Measurements from ENCODE around the gene NPNT. TPM values are rescaled to one million over a fixed set of nuclear protein-coding genes. Genes with fewer than 3 reads are reported as not detected.

Gene NPNT
- total RNA-seq, 3 donors from 2014 or later, result 1.4 to 26.8 (median 11.1) TPM

DNA sequence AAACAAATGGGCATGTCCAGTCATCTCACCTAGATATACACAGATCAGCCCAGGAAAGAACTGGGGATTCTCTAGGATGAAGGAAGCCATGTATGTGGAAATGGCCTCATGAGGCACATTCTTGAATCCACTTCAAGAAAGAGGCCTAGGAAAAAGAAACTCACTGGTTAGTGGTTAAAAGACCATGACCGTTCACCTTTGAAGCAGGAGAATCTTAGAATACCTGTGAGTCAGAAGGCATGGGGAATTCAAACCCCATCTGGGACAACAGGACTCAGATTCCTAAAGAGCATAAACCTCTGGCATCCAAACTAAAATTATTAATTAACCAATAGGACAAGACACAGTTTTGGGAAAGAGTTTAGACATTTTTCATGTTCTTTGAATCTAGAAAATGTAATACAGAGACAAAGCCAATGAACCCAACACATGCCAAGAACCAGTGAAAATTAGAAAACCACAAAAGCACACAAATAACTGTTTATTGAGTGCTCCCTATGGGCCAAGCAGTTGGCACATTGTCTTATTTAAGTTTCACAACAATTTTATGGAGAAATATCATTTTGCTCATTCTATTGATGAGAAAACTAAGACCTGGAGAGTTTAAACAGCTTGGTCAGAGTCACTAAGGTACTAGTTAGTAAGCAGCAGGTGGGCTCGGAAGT, 97.5 kb downstream of the NPNT start:
- intact Hi-C loops (cut with DNase I; ENCODE audit: low total_unique reads), result no loop called here
- H3K4me3 ChIP-seq, result no peak overlapping the region
- no peaks in the 10 kb centered on the region for H3K9me3 ChIP-seq
- peaks cover 0 to 7% of the 10 kb centered on the region in 2 donors for H3K4me1 ChIP-seq
- TF ChIP-seq POLR2AphosphoS5 (IDR thresholded peaks at IDR 0.05), result no peak
- no peak for TF ChIP-seq POLR2A (IDR thresholded peaks at IDR 0.05)
- TF ChIP-seq, protein P1, sequence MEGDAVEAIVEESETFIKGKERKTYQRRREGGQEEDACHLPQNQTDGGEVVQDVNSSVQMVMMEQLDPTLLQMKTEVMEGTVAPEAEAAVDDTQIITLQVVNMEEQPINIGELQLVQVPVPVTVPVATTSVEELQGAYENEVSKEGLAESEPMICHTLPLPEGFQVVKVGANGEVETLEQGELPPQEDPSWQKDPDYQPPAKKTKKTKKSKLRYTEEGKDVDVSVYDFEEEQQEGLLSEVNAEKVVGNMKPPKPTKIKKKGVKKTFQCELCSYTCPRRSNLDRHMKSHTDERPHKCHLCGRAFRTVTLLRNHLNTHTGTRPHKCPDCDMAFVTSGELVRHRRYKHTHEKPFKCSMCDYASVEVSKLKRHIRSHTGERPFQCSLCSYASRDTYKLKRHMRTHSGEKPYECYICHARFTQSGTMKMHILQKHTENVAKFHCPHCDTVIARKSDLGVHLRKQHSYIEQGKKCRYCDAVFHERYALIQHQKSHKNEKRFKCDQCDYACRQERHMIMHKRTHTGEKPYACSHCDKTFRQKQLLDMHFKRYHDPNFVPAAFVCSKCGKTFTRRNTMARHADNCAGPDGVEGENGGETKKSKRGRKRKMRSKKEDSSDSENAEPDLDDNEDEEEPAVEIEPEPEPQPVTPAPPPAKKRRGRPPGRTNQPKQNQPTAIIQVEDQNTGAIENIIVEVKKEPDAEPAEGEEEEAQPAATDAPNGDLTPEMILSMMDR (IDR thresholded peaks at IDR 0.05), result no peak
- H3K36me3 ChIP-seq, result no peaks in the 10 kb centered on the region
- no peak overlapping the region for H3K27ac ChIP-seq
- no peaks in the 10 kb centered on the region for H3K27me3 ChIP-seq
- no peak for DNase-seq (ENCODE audit: low spot score in 2 of 2)

DNA sequence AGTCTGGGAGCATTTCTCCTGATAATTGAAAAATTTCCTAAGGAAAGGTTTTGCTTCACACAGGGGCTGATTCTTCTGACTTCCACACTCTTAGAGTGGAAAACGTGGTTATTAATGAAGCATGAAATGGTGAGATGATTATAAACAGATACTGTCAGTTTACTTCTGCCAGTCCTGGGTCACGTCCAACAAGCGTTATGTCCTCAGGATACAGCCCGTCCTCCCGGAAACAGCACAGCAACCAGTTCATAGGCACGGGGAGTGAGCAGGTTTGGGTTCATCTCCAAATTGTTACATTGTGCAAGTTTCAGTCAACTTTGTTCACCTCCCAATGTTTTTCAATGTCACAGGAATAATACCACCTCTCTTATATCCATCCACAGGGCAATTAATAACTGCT, 98.8 kb downstream of the NPNT start:
- no peaks in the 10 kb centered on the region for H3K36me3 ChIP-seq
- no peak overlapping the region for H3K4me3 ChIP-seq
- peak; percentile 40 to 73 for DNase-seq (ENCODE audit: low spot score in 2 of 2)
- intact Hi-C loops (cut with DNase I; ENCODE audit: low total_unique reads), result loop anchor here (1.0 kb wide), 1 partner anchor 29 kb away; no protein-coding TSS in a partner anchor
- TF ChIP-seq POLR2A (IDR thresholded peaks at IDR 0.05) (no peak), POLR2AphosphoS5 (IDR thresholded peaks at IDR 0.05) (no peak)
- TF ChIP-seq, protein P1 (IDR thresholded peaks at IDR 0.05), result no peak
- H3K27me3 ChIP-seq, result no peaks in the 10 kb centered on the region
- peak overlapping the region; percentile 38 to 57 for H3K27ac ChIP-seq
- peaks cover 0 to 7% of the 10 kb centered on the region in 2 donors for H3K4me1 ChIP-seq
- H3K9me3 ChIP-seq, result no peaks in the 10 kb centered on the region

DNA sequence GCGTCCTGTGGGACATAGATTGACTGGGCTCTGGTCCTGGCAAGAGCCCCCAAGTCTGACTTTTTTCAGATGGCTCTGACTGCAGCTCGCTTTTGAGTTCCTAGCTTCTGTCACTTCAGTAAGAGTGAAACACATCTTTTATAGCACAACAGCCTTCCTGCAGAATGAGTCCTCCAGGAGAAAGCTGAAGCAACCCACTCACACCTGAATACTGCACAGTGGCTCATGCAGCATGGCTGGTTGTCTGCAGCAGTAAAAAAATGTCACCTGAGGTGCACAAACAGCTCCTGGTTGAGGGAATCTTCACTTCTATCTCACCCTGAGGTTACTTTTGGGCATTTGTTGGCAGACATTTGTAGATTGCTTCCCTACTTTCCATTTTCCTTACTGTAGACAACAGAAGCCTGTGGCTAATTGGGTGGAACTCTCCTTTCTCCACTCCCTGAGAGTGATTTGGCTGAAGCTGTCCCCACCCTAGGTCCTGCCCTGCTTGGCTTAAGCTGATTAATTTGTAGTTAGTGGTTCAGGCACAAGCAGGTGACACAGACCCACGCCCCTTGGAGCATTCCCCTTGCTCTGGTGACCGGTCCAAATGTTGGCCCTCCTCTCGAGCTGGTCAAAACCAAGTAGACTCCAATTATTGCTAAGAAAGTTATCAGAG, 99.7 kb downstream of the NPNT start:
- Histone ChIP-seq H3K9me3 (no peaks in the 10 kb centered on the region), H3K27ac (no peak overlapping the region), H3K4me1 (peaks cover 0 to 7% of the 10 kb centered on the region in 2 donors), H3K27me3 (no peaks in the 10 kb centered on the region), H3K36me3 (no peaks in the 10 kb centered on the region), H3K4me3 (no peak overlapping the region)
- TF ChIP-seq, protein P1 (IDR thresholded peaks at IDR 0.05), result no peak
- TF ChIP-seq POLR2AphosphoS5 (IDR thresholded peaks at IDR 0.05) (no peak), POLR2A (IDR thresholded peaks at IDR 0.05) (no peak)
- intact Hi-C loops (cut with DNase I; ENCODE audit: low total_unique reads), result loop anchor here (1.0 kb wide), 1 partner anchor 28 kb away; no protein-coding TSS in a partner anchor
- DNase-seq (ENCODE audit: low spot score in 2 of 2), result no peak

DNA sequence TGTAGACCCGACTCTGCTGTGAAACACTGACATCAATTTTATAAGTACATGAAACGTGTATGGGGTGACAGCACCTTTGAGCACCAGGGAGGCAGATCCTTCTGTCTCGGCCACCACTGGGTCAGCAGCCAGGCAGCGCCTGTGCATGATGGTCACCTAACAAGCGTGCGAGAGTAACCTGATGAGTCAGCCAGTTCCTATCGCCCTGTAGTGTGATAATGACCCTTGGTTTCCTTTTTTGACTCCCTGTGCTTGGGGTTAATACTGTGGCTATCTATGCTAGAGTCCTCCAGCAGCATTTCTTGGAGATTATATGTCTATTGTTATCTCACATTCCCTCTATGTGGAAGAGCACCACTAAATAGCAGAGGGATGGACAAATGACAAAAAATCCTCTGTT, 101.6 kb downstream of the NPNT start:
- Histone ChIP-seq H3K4me3 (no peak overlapping the region), H3K27ac (no peak overlapping the region), H3K9me3 (no peaks in the 10 kb centered on the region), H3K36me3 (no peaks in the 10 kb centered on the region), H3K27me3 (no peaks in the 10 kb centered on the region), H3K4me1 (no peaks in the 10 kb centered on the region)
- intact Hi-C loops (cut with DNase I; ENCODE audit: low total_unique reads), result no loop called here
- no peak for DNase-seq (ENCODE audit: low spot score in 2 of 2)
- TF ChIP-seq POLR2A (IDR thresholded peaks at IDR 0.05) (no peak), POLR2AphosphoS5 (IDR thresholded peaks at IDR 0.05) (no peak)
- TF ChIP-seq, protein P1 (IDR thresholded peaks at IDR 0.05), result no peak

All from breast epithelium (tissue), 4 donors.